ENCODE measurements around the gene IFNGR2. TPM values are rescaled to one million over a fixed set of nuclear protein-coding genes. Genes with fewer than 3 reads are reported as not detected.

IFNGR2 gene
- total RNA-seq, 6 experiments from 2014 or later: 16.0 to 39.1 (median 27.8) TPM

DNA sequence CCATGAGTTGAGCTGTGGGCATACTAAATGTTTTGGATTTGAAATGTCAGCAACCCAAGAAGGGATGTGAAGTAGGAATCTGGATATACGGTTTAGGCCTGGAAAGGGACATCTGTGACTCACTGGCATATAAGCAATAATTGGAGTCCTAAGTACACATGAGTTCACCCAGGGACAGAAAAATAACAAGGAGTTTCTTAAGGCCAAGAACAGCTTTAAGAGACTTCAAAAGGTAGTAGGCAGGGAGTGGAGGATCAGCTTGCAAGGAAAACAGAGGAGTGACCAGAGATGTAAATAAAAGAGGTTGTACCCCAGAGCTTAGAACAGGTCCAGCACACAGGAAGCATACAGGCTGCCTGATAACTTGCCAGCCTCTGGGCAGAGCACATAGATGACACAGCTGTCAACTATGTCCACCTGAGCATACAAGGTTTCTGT, 48.4 kb downstream of the IFNGR2 start:
- no peak overlapping the region for H3K4me3 ChIP-seq
- DNase-seq (peak in 1 of 3 donors; percentile 8), ATAC-seq (peak in 2 of 4 donors; percentile 32 to 62)
- H3K27me3 ChIP-seq: no peaks in the 10 kb centered on the region
- peaks cover 0 to 11% (median 3%) of the 10 kb centered on the region in 4 donors for H3K4me1 ChIP-seq
- WGBS (ENCODE audit: insufficient coverage, low coverage, low lambda C conversion rate, missing lambda C conversion rate): 88% methylated on average over 1 of the region's 1 CpG
- H3K9me3 ChIP-seq: no peaks in the 10 kb centered on the region
- H3K36me3 ChIP-seq: peaks cover 0 to 30% (median 0%) of the 10 kb centered on the region in 4 donors
- intact Hi-C loops (cut with DNase I): no loop called here
- TF ChIP-seq, protein P1, sequence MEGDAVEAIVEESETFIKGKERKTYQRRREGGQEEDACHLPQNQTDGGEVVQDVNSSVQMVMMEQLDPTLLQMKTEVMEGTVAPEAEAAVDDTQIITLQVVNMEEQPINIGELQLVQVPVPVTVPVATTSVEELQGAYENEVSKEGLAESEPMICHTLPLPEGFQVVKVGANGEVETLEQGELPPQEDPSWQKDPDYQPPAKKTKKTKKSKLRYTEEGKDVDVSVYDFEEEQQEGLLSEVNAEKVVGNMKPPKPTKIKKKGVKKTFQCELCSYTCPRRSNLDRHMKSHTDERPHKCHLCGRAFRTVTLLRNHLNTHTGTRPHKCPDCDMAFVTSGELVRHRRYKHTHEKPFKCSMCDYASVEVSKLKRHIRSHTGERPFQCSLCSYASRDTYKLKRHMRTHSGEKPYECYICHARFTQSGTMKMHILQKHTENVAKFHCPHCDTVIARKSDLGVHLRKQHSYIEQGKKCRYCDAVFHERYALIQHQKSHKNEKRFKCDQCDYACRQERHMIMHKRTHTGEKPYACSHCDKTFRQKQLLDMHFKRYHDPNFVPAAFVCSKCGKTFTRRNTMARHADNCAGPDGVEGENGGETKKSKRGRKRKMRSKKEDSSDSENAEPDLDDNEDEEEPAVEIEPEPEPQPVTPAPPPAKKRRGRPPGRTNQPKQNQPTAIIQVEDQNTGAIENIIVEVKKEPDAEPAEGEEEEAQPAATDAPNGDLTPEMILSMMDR (IDR thresholded peaks at IDR 0.05): no peak
- no peak for TF ChIP-seq POLR2A (IDR thresholded peaks at IDR 0.05)
- no peak overlapping the region for H3K27ac ChIP-seq

DNA sequence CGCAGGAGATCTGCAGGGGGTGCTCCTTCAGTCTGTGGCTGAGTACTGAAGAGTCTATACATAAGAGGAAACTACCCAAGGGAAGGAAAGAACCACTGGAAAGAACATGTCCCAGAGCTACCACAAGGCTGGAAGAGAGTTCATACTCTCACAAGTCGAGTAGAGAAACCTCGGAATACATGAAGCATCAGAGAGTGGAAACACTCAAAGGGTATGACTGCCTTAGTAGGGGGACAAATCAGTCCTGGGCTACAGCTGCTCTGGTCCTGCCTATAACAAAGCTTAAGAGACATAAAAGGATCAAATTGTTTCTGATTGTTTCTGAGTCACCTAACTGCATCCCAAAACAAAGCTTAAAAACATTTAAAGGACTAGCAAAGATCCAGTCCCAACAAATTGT, 49.1 kb downstream of the IFNGR2 start:
- no peak overlapping the region for H3K4me3 ChIP-seq

DNA sequence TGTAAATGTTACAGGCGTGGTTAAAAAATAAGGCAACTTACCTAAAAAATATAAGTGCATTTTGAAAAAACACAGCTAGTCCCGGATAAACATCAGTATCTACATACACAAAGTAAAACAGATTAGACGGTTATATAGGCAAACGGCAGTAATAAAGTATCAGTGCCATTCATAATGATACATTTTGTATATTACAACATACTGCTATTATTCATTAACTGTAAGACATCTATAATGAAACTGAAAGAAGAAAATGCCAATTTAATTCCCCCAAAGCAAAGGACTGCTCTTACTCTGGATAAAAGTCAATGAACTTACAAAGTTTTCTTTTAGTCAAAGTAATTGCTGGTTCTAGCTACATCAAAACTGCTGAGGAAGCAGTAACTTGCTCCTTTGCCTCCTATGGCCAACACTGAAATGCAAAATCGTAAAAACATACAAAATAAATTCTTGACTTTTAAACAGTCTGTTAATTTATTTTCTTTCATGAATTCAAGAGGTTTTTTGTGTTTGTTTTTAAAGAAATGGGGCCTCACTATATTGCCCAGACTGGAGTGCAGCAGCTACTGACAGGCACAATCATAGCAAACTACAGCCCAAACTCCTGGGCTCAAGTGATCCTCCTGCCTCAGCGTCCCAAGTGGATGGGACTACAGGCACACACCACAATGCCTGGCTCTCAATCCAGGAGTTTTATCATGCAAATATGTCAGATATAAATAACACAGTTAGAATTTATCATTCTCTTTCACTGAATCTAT, 52.7 kb downstream of the IFNGR2 start:
- ATAC-seq (peak in 2 of 4 donors; percentile 31 to 50), DNase-seq (peak in 1 of 3 donors; percentile 25)
- no peaks in the 10 kb centered on the region for H3K27me3 ChIP-seq
- TF ChIP-seq, protein P1 (IDR thresholded peaks at IDR 0.05): no peak
- no peak for TF ChIP-seq POLR2A (IDR thresholded peaks at IDR 0.05)
- H3K36me3 ChIP-seq: peaks cover 0 to 44% (median 4%) of the 10 kb centered on the region in 4 donors
- no peak overlapping the region for H3K27ac ChIP-seq
- H3K9me3 ChIP-seq: no peaks in the 10 kb centered on the region
- peaks cover 0 to 17% (median 3%) of the 10 kb centered on the region in 4 donors for H3K4me1 ChIP-seq
- intact Hi-C loops (cut with DNase I): no loop called here
- no peak overlapping the region for H3K4me3 ChIP-seq
- WGBS (ENCODE audit: insufficient coverage, low coverage, low lambda C conversion rate, missing lambda C conversion rate): 53% methylated on average over 6 of the region's 6 CpGs

More for the DNA sequence above, 49.1 kb downstream of the IFNGR2 start:
- Histone ChIP-seq H3K27ac (no peak overlapping the region), H3K9me3 (no peaks in the 10 kb centered on the region), H3K36me3 (peaks cover 0 to 32% (median 0%) of the 10 kb centered on the region in 4 donors), H3K4me1 (peaks cover 0 to 17% (median 3%) of the 10 kb centered on the region in 4 donors), H3K27me3 (no peaks in the 10 kb centered on the region)
- WGBS (ENCODE audit: insufficient coverage, low coverage, low lambda C conversion rate, missing lambda C conversion rate): 90% methylated on average over 1 of the region's 3 CpGs
- DNase-seq: peak in 1 of 3 donors; percentile 7
- intact Hi-C loops (cut with DNase I): no loop called here
- no peak for ATAC-seq
- TF ChIP-seq, protein P1 (IDR thresholded peaks at IDR 0.05): no peak
- no peak for TF ChIP-seq POLR2A (IDR thresholded peaks at IDR 0.05)

DNA sequence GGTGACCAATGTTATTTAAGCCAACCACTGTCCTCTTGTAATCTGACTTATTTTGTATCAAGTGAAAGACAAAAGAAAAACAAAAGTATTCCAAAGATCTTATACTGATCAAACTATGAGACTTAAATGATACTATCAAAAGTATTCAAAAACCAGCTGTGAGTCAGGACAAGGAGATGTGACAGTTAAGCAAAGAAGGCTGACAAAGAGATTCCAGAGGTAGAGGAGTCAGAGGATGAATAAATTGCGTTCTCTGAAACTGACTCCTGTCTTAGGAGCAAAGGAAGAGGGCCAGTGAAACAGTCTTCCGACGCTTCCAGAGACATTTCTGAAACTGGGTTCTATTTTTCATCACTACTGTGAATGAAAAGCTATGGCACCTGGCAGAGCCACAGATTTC, 55.6 kb downstream of the IFNGR2 start:
- H3K36me3 ChIP-seq: peaks cover 0 to 44% (median 4%) of the 10 kb centered on the region in 4 donors
- WGBS (ENCODE audit: insufficient coverage, low coverage, low lambda C conversion rate, missing lambda C conversion rate): 97% methylated on average over 3 of the region's 3 CpGs

More for the DNA sequence above, 55.6 kb downstream of the IFNGR2 start:
- TF ChIP-seq, protein P1 (IDR thresholded peaks at IDR 0.05): no peak
- no peak for TF ChIP-seq POLR2A (IDR thresholded peaks at IDR 0.05)
- no peak overlapping the region for H3K27ac ChIP-seq
- H3K4me3 ChIP-seq: no peak overlapping the region
- ATAC-seq: no peak
- no peaks in the 10 kb centered on the region for H3K27me3 ChIP-seq
- intact Hi-C loops (cut with DNase I): no loop called here
- DNase-seq: peak in 1 of 3 donors; percentile 1
- H3K9me3 ChIP-seq: no peaks in the 10 kb centered on the region
- peaks cover 0 to 25% (median 10%) of the 10 kb centered on the region in 4 donors for H3K4me1 ChIP-seq
